COLO829 (cell line): ENCODE data around the gene ADCY10.
"Not testable (repeated sequence)": the region's sequence is repeated elsewhere in the genome, so short reads cannot be mapped to it uniquely, and the experiment has no call there.

Experiments used
- DNase-seq: peaks from one replicate; pipeline ENCODE4 v3.0.0; 2012; ENCODE audit warnings: low spot score

Gene ADCY10

DNA sequence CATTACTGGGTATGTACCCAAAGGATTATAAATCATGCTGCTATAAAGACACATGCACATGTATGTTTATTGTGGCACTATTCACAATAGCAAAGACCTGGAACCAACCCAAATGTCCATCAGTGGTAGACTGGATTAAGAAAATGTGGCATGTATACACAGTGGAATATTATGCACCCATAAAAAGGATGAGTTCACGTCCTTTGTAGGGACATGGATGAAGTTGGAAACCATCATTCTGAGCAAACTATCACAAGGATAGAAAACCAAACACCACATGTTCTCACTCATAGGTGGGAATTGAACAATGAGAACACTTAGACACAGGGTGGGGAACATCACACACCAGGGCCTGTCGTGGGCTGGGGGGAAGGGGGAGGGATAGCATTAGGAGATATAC, 26.7 kb downstream of the ADCY10 start:
- DNase-seq: not testable (repeated sequence)

DNA sequence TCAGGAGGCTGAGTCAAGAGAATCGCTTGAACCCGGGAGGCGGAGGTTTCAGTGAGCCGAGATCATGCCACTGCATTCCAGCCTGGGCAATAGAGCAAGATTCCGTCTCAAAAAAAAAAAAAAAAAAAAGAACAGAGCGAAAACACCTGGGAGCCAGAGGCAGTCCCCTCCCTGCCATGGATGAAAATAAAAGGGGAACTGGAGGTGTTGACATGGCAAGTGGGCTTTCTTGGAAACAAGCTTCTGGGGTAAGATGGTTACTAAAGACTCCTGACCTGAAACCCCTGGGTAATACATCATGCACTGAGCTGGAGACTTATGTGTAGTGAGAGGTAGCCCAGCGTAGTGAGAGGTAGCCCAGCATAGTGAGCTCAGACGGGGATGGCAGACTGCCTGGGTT, 31.6 kb downstream of the ADCY10 start:
- no peak for DNase-seq

DNA sequence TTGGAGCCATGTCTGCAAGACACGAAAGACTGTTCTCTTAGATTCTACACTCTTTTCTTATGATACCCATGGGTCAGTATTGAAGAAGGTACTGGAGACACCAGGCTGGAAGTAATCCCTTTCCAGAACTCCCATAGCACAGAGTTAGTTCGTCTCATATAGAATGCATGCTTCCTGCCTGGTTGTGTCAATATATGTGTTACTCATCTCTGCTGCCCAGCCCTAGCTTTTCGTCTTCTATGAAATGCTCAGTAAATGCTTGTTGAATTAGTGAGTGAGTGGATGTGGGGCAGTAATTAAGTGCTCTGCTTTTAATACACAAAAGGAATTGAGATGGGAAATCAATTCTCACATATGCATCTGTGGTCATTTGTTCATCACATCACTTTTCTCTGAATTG, 32.1 kb downstream of the ADCY10 start:
- no peak for DNase-seq

GRCh38 chr1:167881069-167881468, 32.9 kb downstream of the ADCY10 start:
- DNase-seq: peak; percentile 18

- no peak for DNase-seq
Measured at GRCh38 chr1:167880580-167881021, 33.3 kb downstream of the ADCY10 start.

GRCh38 chr1:167879508-167879907, 34.4 kb downstream of the ADCY10 start:
- no peak for DNase-seq

DNA sequence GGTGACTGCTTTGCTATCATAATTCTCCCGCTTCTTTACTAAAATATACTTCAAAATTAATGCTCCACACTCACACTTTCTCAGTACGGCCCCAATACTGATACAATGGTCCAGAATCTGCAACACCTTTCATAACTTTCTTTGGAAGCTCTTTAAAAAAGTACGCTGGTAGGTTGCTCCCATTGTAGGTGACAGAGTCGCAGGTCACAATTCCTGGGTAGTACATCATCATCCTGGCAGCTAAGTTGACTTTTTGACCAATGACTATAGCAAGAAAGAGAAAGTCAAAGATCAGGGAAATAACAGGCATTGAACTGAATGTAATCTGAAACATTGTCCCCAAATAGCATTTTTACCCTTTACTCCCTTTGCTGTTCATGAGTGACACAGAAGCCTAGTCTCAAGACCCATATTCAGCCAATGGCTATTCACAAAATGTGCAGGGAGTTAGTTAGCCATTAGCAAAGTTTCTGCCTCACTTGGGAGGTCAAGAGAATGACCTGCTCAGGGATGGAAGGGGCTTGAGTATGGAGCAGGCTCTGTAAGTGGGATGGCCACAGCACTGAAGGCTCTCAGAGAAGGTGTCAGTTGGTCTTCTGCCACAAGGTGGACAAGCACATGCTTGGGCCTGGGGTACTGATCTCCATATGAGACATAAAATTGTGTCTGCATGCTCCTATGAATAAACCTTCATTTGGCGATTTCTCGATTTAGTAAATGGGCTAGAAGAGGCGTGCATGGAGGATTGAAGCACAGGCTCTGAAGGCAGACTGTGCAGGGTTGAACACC, 35.4 kb downstream of the ADCY10 start:
- DNase-seq: no peak

DNA sequence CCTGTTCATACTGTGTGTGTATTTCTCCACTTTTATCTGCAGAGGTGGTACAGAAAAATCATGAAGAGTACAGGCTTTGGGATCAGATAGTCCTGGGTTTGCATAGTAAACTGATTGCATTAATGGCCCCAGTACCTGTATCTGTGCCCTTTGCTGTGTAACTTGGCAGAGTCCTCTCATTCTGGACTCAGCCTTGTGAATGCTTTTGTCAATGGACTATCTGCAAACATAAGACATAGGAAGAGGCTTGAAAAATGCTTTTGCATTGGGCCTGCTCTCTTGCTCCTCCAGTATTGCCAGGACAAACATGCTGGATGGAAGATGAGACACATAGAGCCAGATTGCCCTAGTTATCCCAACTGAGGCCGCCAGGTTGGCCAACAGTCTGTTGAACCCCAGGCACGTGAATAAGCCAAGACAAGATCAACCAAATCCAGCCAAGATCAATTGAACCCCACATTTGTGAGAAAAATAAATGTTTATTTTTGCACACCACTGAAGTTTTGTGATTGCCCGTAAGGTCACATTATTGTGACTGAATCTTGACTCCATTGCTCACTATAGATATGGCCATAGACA, 37.2 kb downstream of the ADCY10 start:
- DNase-seq: no peak

DNA sequence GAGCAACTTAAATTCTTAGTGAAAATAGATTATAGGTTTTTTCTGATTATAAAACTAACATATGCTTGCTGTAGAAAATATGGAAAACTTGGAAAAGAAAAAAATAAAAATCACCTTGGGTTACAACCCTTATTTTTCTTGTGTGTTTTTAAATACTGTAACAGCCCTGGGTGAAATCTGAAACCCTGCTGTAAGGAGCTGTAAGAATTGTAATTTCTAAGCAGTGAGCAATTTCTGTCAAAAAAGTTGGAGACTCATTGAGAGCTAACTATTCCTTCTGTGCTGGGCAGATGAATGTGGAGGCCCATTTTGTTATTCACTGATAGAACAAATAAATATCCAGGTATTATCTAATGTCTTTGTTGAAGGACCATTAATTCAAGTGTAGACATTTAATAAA, 42.6 kb downstream of the ADCY10 start:
- DNase-seq: no peak

- DNase-seq: not testable (repeated sequence)
Measured at GRCh38 chr1:167869157-167870001, 44.6 kb downstream of the ADCY10 start.

- DNase-seq: not testable (repeated sequence)
Measured at GRCh38 chr1:167866739-167867414, 47.1 kb downstream of the ADCY10 start.

GRCh38 chr1:167866326-167866725, 47.6 kb downstream of the ADCY10 start:
- DNase-seq: not testable (repeated sequence)

- not testable (repeated sequence) for DNase-seq
Measured at GRCh38 chr1:167865804-167866308, 48.1 kb downstream of the ADCY10 start.

DNA sequence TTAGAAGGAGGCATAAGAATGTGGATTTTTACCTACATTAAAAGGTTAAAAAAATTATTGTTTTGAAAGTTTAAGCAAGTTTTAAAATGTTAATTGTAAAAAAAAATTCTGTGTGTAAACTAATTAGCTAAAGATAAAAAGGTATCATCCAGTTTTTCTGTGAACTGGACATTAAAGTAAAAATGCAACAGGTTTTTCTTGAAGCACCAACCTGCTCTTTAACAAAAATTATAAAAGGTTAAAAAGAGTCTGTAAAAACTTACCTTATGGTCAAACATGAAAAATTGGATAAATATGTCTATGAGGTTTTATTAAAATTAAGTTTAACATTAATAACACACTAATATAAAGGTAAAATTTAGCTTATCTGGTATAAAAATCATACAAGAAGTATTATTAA, 48.7 kb downstream of the ADCY10 start:
- not testable (repeated sequence) for DNase-seq

DNA sequence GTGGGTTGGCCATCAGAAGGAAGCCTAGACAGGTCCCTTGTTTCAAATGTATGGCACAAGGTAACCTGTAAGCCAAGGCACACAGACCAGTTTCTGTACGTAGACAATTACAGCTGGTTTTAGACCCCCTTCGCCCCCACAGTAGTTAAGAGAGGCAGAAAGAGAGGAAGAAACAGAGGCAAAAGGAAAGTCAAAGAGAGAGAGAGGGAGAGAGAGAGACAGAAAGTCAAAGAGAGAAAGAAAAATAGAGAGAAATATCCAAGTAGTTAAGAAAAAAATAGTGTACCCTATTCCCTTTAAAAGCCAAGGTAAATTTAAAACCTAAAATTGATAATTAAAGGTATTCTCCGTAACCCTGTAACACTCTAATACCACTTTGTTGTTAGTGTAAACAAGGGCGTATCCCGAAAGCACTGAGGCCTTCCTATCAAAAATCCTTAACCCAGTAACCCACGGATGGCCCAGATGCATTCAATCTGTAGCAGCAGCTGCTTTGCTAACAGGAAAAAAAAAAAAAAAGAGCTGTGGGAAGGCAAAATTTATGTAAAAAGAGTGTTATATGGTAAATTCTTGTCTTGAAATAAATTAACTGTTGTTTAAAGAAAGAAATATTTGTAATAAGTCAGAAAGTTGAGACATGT, 49.4 kb downstream of the ADCY10 start:
- DNase-seq: no peak

DNA sequence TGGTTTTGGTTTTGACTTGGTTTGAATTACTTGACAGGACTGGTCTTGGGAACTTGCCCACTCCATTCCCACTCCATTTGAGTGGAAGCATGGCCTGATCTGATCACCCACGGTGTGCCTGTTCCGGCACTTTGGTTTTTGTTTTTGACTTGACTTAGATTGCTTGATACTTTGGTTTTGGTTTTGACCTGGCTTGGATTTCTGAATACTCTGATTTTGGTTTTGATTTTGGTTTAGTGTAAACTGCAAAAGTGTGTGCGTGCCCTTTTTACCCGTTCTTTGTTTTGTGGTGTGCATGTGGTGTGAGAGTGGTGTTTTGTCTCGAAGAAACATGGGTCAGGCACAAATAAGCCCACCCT, 50.0 kb downstream of the ADCY10 start:
- no peak for DNase-seq

GRCh38 chr1:167863191-167863920, 50.6 kb downstream of the ADCY10 start:
- not testable (repeated sequence) for DNase-seq

GRCh38 chr1:167862432-167863076, 51.4 kb downstream of the ADCY10 start:
- DNase-seq: peak; percentile 16

- no peak for DNase-seq
Measured at GRCh38 chr1:167861664-167862381, 52.1 kb downstream of the ADCY10 start.
